CD4-positive, alpha-beta T cell treated with Interleukin-4 for 1 hour (primary cell): ENCODE data around the gene LIPH.
"Not testable (repeated sequence)": the region's sequence is repeated elsewhere in the genome, so short reads cannot be mapped to it uniquely, and the experiment has no call there.

Experiments used
- DNase-seq, 2 donors: peaks; one replicate each; pipeline ENCODE4 v3.0.0-alpha.2; 2020 to 2022

LIPH gene

DNA sequence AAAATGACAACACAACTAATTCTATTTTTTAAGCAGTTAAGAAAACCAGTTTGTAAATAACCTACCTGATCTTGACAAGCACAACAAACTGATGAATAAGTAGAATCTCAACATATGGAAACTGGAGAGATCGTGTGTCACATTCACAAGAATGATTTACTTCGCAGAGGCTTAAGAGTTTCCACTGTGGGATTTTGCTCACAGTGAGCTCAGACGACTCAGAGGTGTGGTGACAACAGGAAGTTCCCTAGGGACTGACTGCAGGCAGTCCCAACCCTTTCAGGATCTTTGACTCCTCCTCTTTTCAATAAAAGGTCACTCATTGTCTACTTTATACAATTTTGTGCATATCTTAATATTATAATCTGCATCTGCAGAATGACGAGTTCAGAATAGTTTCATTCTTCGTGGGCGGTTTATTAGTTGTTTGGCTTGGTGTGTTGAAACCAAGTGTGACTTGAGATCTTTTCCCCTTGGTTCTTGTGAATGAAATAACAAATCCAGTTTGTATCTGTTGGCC is at the start of gene LIPH:
LIPH (minus strand) TSS at position 231 of the 520 bp plus-strand sequence; CDS start at position 114, 117 bp downstream.
- no peak for DNase-seq

DNA sequence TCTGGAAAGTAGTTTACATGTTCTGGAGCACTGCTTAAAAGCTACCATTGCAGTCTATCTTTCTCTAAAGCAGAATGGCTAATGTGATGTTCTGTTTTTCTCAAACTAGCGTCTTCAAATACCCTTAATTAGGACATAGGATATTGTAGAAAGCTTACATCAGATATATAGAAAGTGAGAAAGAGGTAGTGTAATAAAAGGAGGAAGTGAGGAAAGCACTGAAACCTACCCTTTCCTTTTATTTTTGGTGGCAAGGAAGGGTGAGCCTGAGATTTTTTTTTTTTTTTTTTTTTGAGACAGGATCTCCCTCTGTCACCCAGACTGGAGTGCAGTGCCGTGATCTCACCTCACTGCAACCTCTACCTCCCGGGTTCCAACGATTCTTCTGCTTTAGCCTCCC is 43.1 kb upstream of the LIPH start:
- DNase-seq = no peak

DNA sequence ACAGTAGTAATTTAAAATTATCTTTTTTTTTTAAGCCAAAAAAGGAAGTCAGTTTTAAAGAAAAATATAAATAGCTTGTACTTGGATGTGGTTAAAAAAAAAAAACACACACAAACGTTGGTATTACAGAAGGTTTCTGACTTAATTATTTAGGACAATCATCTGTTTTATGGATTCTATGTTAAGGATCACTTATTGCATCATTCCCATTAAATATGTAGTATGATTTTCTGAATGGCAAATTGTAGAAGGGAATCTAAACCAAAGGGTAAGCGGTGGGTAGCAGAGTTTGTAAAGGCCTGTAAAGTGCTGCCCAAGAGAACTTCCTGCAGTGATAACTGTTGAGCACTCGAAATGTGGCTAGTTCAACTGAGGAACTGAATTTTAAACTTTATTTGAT is 41.7 kb upstream of the LIPH start:
- DNase-seq = no peak

DNA sequence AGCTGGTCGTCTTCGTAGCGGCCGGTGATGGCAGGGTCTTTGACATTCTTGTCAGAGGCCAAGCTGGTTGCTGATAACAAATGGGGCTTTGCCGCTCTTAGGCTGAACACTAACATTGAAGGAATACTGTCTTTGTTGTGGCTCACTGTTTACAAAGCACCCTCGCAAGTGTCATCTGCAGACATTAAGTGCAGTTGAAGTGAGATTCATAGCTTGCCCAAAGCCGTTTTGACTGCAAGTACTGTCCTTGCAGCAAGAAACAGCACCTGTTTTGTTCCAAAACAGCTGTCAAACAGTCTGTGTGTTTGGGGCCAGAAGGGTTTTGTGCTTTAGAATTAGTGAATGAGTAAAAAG is 34.3 kb upstream of the LIPH start:
- no peak for DNase-seq

DNA sequence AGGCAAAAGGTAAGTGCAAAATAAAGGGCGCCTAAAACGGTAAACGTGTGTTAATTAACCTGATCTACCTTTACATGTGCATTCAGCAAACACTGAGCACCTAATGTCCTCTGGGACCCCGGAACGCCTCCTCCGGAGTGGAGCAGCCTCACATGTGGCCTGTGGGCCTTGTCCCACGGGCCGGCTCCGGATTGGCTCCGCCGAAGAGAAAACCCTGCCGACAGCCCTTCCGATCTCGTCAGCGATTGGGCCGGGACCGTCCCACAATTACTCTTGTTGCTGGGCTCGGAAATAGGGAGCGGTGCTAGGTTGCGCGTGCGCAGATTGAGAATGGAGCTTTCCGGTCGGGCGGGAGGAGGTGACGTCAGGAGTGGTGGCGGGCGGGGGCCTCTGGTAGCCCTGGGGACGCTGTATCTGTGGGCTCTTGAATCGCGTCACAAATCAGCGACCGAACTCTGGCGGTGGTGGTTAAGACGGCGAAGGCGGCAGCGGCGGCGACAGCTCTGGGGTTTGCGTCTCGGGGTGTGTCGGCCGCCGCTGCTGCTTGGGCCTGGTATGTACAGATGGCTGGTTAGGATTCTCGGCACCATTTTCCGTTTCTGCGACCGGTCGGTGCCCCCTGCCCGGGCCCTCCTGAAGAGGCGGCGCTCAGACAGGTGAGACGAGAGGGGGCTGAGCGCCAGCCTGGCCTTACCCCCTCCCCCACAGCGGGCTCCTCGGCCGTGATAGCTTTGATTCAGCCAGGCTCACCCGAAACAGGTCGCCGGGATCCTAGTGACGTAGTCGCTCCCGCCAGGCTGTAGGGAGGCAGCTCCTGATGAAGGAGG is 33.7 kb upstream of the LIPH start, which contains the start of gene SENP2:
SENP2 (plus strand) TSS at position 437 of the 827 bp plus-strand sequence; CDS start at position 556, 119 bp downstream.
- DNase-seq = peak; percentile 100

DNA sequence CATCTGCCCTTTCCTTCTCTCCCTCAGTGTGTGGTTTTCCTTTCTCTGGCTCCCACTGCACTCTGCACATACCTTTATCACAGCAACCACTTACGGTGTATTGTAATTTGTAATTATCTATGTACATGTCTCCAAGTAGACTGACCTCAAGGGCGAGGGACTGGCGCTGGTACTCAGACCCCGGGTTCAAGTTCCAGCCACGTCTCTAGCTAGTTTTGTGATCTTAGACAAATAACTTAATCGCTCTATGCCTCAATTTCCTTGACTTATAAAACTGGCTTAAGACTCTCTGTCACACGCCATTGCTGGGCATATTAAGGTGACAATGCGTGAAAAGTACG is 33.1 kb upstream of the LIPH start:
- no peak for DNase-seq

DNA sequence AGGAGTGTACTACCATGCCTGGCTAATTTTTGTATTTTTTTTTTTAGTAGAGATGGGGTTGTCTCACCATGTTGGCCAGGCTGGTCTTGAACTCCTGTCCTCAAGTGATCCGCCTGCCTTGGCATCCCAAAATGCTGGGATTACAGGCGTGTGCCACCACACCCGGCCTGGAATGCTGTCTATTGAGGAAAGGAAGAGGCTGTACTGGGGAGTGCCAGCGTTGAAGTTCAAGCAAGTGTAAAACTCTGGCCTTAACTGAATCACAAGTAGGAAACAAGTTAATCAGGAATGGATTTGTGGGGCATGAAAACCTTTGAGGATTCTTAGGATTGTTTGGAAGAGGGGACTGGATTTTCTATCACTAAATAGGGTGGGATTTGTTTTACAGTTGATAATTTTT is 32.3 kb upstream of the LIPH start:
- no peak for DNase-seq

DNA sequence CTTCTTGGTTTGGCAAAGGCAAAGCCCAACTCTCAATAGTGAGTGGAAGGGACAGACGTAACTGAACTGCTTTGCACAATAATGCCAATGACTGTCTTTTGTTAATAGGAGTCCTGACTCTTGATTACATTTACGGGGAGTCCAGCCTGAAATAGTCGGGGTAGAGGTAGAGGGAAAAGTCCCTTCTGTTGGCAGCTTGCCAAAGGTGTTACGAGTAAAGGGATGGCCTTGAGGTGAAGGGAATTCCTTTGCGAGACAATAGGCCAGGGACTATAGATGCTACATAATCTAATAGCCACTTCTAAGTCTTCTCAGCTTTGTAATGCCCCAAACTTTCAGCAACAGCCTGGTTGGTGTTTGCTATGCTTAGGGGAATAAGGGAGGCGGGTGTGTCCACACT is 31.5 kb upstream of the LIPH start:
- no peak for DNase-seq

DNA sequence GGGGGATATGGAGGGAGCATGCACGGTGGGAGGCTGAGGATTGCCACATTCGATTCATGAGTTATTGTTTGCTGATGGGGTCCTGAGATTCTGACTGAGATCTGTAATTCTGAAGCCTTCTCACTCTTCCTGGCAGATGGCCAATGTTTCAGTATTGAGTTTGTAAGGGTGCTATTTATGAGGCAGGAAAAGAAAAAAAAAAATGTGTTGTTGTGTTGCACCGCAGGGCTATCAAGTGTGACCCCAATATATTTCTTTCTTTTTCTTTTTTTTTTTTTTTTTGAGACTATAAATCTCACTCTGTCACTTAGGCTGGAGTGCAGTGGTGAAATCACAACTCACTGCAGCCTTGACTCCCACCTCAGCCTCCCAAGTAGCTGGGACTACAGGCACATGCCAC is 30.5 kb upstream of the LIPH start:
- peak; percentile 15 to 66 for DNase-seq

DNA sequence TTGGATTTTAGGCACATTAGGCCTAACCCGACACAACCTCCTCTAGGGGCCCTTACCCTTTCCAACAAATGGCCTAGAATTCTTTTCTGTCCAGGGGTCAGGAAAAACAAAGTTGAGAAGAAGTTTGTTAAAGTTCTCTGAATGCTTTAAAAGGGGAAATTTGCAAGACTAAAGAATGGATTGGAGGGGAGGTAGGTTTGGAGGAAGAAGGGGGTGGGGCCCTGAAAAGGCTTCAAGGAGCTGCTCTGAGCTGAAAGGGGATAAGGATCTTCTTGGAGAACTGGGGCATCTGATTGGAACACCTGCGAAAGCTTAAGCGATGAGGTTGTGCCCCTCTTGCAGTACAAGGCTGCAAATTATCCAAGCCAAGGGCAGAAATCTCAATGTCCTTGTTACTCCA is 29.8 kb upstream of the LIPH start:
- no peak for DNase-seq

DNA sequence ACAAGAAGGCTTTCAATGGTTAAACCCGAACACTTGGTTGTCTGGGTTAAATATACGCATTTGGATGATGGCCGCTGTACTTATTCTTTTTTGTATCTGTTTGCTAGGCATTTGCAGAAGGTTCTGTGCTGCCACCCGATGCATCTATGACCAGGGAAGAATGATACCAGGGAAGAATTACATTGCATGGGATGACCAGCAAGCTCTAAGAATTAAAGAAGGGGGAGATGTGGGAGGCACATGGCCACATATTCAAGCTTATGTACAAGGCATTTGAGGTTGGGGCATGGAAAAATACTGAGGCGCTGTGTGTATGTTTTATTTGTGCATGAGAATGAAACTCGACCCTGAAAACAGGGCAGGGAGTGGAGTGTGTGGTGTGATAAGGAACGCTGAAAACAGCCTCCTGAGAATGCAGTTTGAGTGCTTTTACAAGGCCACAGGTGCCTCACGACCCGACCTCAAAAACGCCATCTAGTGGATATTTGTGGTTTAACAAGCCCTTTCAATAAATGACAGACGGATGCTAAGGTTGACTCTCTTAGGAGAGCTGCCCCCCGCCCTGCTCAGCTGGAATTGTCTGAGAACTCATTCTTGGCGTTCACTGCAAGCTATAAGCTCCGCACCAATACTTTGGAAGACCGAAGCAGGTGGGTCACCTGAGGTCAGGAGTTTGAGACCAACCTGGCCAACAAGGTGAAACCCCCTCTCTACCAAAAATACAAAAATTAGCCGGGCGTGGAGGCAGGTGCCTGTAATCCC is 22.9 kb upstream of the LIPH start:
- peak; percentile 50 to 79 for DNase-seq

DNA sequence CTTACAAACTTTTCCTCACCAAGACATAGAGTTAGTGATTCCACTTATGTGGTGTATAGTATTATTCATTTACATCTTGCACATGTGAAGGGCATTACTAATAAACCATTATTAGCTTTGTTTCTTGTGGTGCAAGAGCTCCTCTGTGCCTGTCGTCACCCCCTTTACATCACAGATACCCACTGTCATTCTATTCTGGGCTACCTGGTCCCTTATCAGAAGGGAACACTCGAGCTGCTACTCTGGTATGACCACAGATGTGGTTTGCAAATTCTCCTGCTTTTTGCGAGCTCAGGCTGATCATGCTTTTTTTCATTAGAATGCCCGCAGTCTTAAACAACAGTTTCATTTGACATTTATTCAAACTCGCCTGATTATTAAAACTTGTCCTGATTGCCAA is 19.8 kb upstream of the LIPH start:
- no peak for DNase-seq

DNA sequence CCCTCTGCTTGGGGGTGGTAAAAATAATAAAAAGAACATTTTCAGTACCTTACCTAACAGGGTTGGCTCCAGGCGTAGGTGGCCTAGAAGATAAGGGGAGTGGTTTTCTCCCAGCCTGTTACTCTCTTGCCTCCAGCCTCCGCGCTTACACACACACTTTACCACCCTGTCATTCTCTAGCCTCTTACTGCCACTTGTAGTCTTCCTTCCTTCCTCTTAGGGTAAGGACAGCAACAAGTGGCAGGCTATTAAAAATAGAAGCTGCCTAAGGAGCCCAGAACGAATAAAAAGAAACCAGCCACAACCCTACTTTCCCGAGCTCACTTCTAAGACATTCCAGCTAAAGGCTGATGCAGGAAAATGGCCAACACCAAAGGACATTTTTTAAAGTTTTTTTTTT is 9.6 kb upstream of the LIPH start:
- DNase-seq = no peak

DNA sequence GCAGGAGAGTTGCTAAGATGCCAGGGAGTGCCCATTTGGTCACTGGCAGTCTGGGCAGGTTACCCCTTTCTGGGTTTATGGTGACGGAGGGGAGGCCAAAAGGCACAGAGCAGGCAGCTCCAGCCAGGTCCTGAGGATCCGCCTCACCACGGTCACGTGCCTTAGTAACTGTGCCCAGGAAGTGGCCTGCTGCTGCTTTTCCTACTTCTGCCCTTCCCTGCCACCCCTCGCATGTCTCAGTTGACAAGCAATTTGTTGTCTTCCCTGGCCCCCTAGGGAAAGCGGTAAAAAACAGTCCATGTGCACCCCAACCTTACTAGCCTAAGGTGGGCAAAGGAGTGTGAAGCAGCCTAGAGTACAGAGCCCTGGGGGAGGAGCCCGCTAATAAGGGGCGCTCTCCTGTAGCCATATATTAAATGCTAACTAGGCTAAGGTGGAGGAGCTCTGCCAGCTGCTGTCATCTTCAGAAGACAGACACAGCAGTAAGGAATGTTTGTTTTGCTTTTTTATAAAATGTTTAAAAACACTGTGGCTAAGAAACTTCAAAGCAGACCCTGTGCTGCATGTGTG is 9.1 kb upstream of the LIPH start:
- DNase-seq = peak in 1 of 2 donors; percentile 14

DNA sequence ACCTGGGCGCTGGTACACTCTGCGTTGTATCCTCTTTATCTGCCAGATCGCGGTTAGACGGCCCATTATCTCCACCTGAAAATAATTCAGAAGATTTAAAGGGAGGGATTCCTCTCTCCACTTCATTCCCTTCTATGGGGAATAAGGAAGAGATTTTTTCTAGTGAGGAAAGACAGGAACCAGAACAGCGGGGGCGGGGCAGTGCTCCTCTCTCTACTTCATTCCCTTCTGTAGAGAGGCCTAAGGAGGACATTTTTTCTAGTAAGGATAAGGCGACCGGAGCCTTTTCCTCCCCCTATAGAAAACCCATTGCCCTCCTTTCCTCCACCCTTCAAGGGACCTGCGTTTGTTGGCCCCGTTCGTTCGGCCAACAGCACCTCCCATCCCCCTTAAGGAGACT is 8.3 kb upstream of the LIPH start:
- no peak for DNase-seq

DNA sequence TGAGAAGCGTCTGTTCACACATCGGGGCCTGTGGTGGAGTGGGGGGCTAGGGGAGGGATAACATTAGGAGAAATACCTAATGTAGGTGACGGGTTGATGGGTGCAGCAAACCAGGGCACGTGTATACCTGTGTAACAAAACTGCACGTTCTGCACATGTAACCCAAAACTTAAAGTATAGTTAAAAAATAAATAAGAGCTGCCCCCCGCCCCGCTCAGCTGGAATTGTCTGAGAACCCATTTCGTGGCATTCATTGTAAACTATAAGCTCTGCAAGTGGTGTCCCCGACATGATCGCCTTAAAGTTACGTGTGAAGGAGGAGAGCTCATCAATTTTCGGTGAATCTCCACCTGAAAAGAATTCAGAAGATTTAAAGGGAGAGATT is 7.3 kb upstream of the LIPH start:
- DNase-seq = no peak

DNA sequence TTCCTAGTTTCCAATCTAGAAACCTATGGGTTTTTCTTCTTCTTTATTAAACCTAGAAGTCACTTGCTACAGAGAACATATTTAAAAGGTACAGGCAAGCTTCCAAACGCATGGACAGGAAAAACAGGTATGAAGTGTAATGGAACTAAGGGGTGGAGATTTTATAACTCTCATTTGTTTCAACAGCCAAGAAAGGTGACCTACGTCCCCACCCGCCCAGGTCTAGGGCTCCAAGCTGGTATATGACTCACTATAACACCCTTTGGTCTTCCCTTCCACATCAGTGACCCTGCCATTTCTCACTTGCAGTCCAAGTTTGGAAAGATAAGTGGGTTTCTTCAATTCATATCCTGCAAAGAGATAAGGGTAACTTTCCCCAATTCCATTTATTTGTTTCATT is 6.0 kb upstream of the LIPH start:
- no peak for DNase-seq

DNA sequence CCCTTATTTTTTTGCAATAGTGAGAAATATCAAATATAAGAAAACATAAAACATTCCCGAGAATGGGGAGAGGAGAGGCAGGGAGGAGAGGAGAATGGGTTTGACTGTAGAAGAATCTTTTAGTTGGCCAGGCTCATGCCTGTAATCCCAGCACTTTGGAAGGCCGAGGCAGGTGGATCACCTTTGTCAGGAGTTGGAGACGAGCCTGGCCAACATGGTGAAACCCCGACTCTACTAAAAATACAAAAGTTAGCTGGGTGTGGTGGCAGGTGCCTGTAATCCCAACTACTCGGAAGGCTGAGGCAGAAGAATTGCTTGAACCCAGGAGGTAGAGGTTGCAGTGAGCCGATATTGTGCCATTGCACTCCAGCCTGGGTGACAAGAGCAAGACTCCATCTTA is 4.3 kb upstream of the LIPH start:
- DNase-seq = not testable (repeated sequence)

DNA sequence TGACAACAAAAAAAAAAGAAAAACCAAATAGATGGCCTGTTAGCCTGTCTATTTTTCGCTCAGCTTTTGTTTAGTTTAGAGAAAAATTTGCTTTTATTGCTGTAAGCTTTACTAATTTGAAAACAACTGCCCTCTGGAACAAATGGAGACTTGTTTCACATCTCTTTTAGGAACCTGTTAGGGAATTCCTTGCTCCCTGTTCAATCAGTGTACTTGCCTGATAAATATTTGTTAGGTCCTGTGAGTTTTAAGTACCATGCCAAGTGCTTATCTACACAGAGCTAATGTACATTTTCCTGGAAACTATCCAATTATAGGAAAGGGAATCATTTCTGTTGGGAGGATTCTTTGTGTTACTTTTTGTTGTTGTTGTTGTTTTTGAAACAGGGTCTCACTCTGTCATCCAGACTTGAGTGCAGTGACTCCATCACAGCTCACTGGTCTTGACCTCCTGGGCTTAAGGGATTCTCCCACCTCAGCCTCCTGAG is 3.5 kb upstream of the LIPH start:
- DNase-seq = no peak

DNA sequence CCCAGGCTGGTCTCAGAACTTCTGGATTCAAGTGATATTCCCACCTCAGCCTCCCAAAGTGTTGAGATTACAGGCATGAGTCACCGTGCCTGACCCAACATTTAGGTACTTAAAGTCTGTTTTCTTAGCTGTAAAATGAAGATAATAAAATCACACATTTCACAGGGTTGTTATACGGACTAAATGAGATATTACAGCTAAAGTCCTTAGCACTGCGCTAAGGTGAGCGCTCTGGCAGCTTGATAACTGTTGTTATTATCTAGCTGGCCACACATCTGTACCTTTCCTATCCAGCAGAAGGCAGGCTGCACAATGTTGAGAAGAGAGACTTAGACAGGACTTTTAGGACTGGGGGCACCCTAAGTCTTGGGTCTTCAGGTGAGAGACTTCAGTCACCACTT is 2.7 kb upstream of the LIPH start:
- no peak for DNase-seq

DNA sequence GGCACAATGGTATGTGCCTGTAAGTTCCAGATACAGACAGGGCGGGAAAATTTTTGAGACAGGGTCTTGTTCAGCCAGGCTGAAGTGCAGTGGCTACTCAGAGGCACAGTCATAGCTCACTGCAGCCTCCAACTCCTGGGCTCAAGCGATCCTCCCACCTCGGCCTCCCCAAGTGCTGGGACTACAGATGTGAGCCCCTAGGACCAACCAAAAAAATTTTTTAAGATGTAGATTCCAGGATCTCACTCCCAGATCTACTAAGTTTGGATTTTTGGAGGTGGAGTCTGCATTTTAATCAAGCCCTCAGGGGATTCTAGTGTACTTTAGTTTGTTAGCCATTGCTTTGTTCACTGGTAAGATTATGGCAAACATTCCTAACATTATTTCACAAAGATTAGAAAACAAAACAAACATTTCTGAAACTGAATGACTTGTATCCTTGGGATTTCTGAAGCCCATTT is 2.7 kb downstream of the LIPH start:
- DNase-seq = no peak

DNA sequence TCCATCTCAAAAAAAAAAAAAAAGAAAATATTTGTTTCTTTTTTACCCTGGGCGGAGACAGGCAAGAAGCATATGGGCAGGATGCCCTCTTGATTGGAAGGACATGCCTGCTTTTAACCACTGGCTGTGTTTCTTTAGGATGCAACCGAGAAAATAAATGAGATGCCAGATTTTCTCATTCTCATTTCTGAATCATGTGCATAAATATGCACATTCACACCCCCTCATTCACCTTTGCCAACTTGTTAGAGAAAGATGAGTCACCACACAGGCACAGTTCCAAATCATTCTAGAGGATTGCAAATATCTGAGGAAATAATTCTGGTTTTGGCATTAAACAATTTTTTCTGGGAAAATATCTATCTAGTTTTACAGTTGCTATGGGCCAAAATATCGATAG is 3.3 kb downstream of the LIPH start:
- no peak for DNase-seq

DNA sequence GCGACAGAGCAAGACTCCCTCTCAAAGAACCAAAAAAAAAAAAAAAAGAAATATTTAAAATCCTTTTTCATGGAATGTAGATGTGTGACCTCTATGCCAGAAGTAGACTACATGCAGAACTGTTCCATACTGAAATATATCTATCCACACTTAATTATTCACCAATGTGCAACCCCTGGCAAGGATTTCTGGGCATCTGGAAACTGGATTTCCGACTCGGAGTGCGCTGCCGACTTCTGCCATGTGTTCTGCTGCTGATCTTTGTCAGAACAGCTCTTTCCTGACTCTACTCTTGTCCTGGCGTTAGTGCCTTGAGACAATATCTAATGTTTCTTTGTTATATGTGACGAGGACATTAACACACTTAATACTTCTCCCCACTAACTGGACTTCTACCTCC is 11.7 kb downstream of the LIPH start:
- no peak for DNase-seq

DNA sequence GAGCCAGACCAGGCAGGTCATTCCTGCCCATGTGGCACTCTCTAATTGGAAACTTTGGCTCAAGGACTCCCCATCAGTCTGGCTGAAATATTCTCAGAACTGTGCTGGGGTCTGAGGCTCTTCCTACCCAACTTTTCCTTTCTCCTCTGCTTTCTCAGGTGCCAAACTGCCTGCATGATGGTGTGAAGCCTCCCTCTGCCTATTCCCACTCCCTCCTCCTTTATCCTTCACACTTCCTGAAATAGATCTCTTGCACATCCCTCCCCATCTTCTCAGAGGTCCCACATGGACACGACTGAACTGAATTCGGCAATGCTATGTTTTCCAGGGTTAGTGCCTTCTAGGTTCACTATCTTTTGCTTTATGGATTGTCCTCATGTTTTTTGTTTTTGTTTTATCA is 12.5 kb downstream of the LIPH start:
- no peak for DNase-seq
